IMR-90 (cell line): ENCODE data around the gene GPR183. TPM values are rescaled to one million over a fixed set of nuclear protein-coding genes. Genes with fewer than 3 reads are reported as not detected.

Experiments
- ATAC-seq: fragments of 200-7000 bp; cut with Tn5 transposase; 2 replicates; pipeline ENCODE4 v1.9.1; 2020; ENCODE audit warnings: low read depth, mild to moderate bottlenecking, moderate library complexity
- BruUV-seq: library from RNA; stranded (reverse); fragments of 400-500 nt; replicated peaks from 2 replicates; lab custom pipeline; 2021; lab: Mats Ljungman, UMichigan
- CTCF ChIA-PET: fragments of 300-600 bp; formaldehyde crosslinking; extraction: SDS; loops from one replicate; lab custom pipeline; 2021; ENCODE audit warnings: antibody characterized with exemption; lab: Yijun Ruan, JAX
- POLR2A ChIA-PET: fragments of 300-600 bp; sonication (Branson Sonifier 250); formaldehyde crosslinking; loops from one replicate; lab custom pipeline; 2022; ENCODE audit warnings: antibody characterized with exemption; ENCODE audit not compliant: unreplicated experiment; lab: Charles Lee
- DNase-seq: peaks from one replicate; pipeline ENCODE4 v3.0.0; 2013
- H2AFZ ChIP-seq: replicated peaks from 2 replicates; pipeline ENCODE3; 2013; ENCODE audit warnings: low read length, mild to moderate bottlenecking; ENCODE audit not compliant: poor library complexity
- H2AK5ac ChIP-seq: 2 replicates; pipeline ENCODE4 v1.6.1; 2013; ENCODE audit warnings: low read depth, low read length, inconsistent platforms
- H2AK9ac ChIP-seq: replicated peaks from 2 replicates; pipeline ENCODE3; 2013; ENCODE audit warnings: mild to moderate bottlenecking, low read depth, low read length, moderate library complexity; ENCODE audit not compliant: poor library complexity
- H2BK120ac ChIP-seq: 2 replicates; pipeline ENCODE4 v1.6.1; 2013; ENCODE audit warnings: low read depth, low read length, inconsistent platforms
- H2BK15ac ChIP-seq: 3 replicates; pipeline ENCODE4 v1.6.1; 2013; ENCODE audit warnings: low read depth, low read length, inconsistent platforms
- H2BK20ac ChIP-seq: 2 replicates; pipeline ENCODE4 v1.6.1; 2013; ENCODE audit warnings: low read depth, mild to moderate bottlenecking, inconsistent platforms, low read length, moderate library complexity
- H2BK5ac ChIP-seq: 2 replicates; pipeline ENCODE4 v1.6.1; 2013; ENCODE audit warnings: mild to moderate bottlenecking, low read depth, low read length, inconsistent platforms; ENCODE audit not compliant: poor library complexity, severe bottlenecking
- H3K14ac ChIP-seq: replicated peaks from 2 replicates; pipeline ENCODE4 v1.6.1; 2013; ENCODE audit warnings: low read depth, low read length, inconsistent platforms
- H3K18ac ChIP-seq: 2 replicates; pipeline ENCODE4 v1.6.1; 2013; ENCODE audit warnings: low read depth, low read length, control low read depth
- H3K23ac ChIP-seq: 2 replicates; pipeline ENCODE4 v1.6.1; 2013; ENCODE audit warnings: low read depth, low read length, inconsistent platforms
- H3K27ac ChIP-seq: 2 replicates; pipeline ENCODE4 v1.5.1; 2013; ENCODE audit warnings: mild to moderate bottlenecking, control low read depth, low read length; ENCODE audit not compliant: insufficient read depth
- H3K27me3 ChIP-seq: 2 replicates; pipeline ENCODE4 v1.6.1; 2013; ENCODE audit warnings: low read length; ENCODE audit not compliant: control insufficient read depth, insufficient read depth
- H3K36me3 ChIP-seq: 2 replicates; pipeline ENCODE4 v1.6.1; 2013; ENCODE audit warnings: low read length, mixed read lengths; ENCODE audit not compliant: control insufficient read depth, insufficient read depth
- H3K4ac ChIP-seq: 2 replicates; pipeline ENCODE4 v1.6.1; 2013; ENCODE audit warnings: low read depth, low read length, inconsistent platforms
- H3K4me1 ChIP-seq: 2 replicates; pipeline ENCODE4 v1.6.1; 2013; ENCODE audit warnings: low read length, mixed read lengths; ENCODE audit not compliant: control insufficient read depth, insufficient read depth
- H3K4me2 ChIP-seq: 2 replicates; pipeline ENCODE4 v1.6.1; 2013; ENCODE audit warnings: low read depth, mild to moderate bottlenecking, control low read depth, low read length, moderate library complexity
- H3K4me3 ChIP-seq: 2 replicates; pipeline ENCODE4 v1.5.1; 2013; ENCODE audit warnings: low read depth, mild to moderate bottlenecking, control low read depth, low read length, moderate library complexity; ENCODE audit not compliant: insufficient read depth
- H3K56ac ChIP-seq: 2 replicates; pipeline ENCODE4 v1.6.1; 2013; ENCODE audit warnings: low read length, inconsistent platforms; ENCODE audit not compliant: insufficient read depth; ENCODE audit errors: extremely low read depth
- H3K79me1 ChIP-seq, 2 experiments: 2 replicates each; pipeline ENCODE4 v1.6.1; 2013; ENCODE audit warnings: low read length in 2 of 2, inconsistent platforms in 1 of 2, low read depth in 1 of 2
- H3K9ac ChIP-seq: 2 replicates; pipeline ENCODE4 v1.6.1; 2013; ENCODE audit warnings: low read depth, low read length, control low read depth
- H3K9me1 ChIP-seq: 2 replicates; pipeline ENCODE4 v1.6.1; 2013; ENCODE audit warnings: low read length, inconsistent platforms; ENCODE audit not compliant: insufficient read depth
- H3K9me3 ChIP-seq: 2 replicates; pipeline ENCODE4 v1.6.1; 2013; ENCODE audit warnings: low read length; ENCODE audit not compliant: control insufficient read depth, insufficient read depth
- H4K20me1 ChIP-seq: 2 replicates; pipeline ENCODE4 v1.6.1; 2013; ENCODE audit warnings: low read length, inconsistent platforms; ENCODE audit not compliant: insufficient read depth
- H4K5ac ChIP-seq: 2 replicates; pipeline ENCODE4 v1.6.1; 2013; ENCODE audit warnings: mild to moderate bottlenecking, low read depth, low read length, control low read depth
- H4K8ac ChIP-seq, 2 experiments: 2 replicates each; pipeline ENCODE4 v1.6.1; 2013; ENCODE audit warnings: low read depth in 2 of 2, low read length in 2 of 2, control low read depth in 1 of 2, inconsistent platforms in 1 of 2
- H4K91ac ChIP-seq: 2 replicates; pipeline ENCODE4 v1.6.1; 2013; ENCODE audit warnings: low read depth, low read length, inconsistent platforms; ENCODE audit not compliant: insufficient read depth
- CHD1 ChIP-seq: IDR thresholded peaks from 2 replicates; pipeline ENCODE4 v1.6.1; 2012; ENCODE audit warnings: low read depth, low read length, improper control_type of control experiment
- CTCF ChIP-seq: conservative IDR thresholded peaks from 2 replicates; pipeline ENCODE4 v1.5.1; 2012; ENCODE audit warnings: mild to moderate bottlenecking, low read depth, low read length, improper control_type of control experiment
- ELK1 ChIP-seq: fragments of 150-350 bp; IDR thresholded peaks from 2 replicates; pipeline ENCODE4 v1.6.1; 2016; ENCODE audit warnings: low read depth, mild to moderate bottlenecking, low read length, moderate library complexity, borderline replicate concordance
- FOS ChIP-seq: fragments of 150-350 bp; IDR thresholded peaks from 2 replicates; pipeline ENCODE4 v1.6.1; 2016; ENCODE audit warnings: low read depth, low read length
- MXI1 ChIP-seq: IDR thresholded peaks from 2 replicates; pipeline ENCODE4 v1.6.1; 2012; ENCODE audit warnings: low read depth, mild to moderate bottlenecking, low read length, moderate library complexity, borderline replicate concordance
- POLR2A ChIP-seq: IDR thresholded peaks from 2 replicates; pipeline ENCODE4 v1.6.1; 2012; ENCODE audit warnings: mild to moderate bottlenecking, low read depth, low read length
- RAD21 ChIP-seq: IDR thresholded peaks from 2 replicates; pipeline ENCODE4 v1.6.1; 2012; ENCODE audit warnings: low read length, improper control_type of control experiment
- RCOR1 ChIP-seq: IDR thresholded peaks from 2 replicates; pipeline ENCODE4 v1.6.1; 2012; ENCODE audit warnings: mild to moderate bottlenecking, low read length, improper control_type of control experiment; ENCODE audit not compliant: insufficient replicate concordance
- SMC3 ChIP-seq: fragments of 150-350 bp; IDR thresholded peaks from 2 replicates; pipeline ENCODE4 v1.6.1; 2016; ENCODE audit warnings: low read depth, mild to moderate bottlenecking, antibody characterized with exemption, low read length, moderate library complexity
- WGBS, 2 experiments: methylation state at CpG; one replicate each; pipeline versions ENCODE4 v1.1.5 to v1.1.7; 2013; ENCODE audit warnings: missing lambda C conversion rate in 2 of 2; ENCODE audit not compliant: insufficient read length in 1 of 2; ENCODE audit errors: extremely low coverage in 2 of 2; 5-methylcytosine and 5-hydroxymethylcytosine counted together
- dilution Hi-C: fragments of 300-500 bp; cut with HindIII; formaldehyde crosslinking; loops from one replicate; pipeline ENCODE4 v1.14.3; 2018; ENCODE audit warnings: low sequenced_read_pairs; ENCODE audit not compliant: unreplicated experiment
- in situ Hi-C: fragments of 300-500 bp; cut with MboI; formaldehyde crosslinking; loops from 3 replicates; pipeline ENCODE4 v1.14.3; 2019; ENCODE audit warnings: low sequenced_read_pairs, inconsistent platforms, mixed read lengths
- intact Hi-C: fragments of 100-400 bp; cut with micrococcal nuclease; formaldehyde crosslinking; loops from 2 replicates; pipeline ENCODE4 v1.10.0; 2022
- polyA plus RNA-seq, 3 experiments: library from polyadenylated mRNA; depleted of rRNA; stranded (reverse); fragments of >200 nt; gene quantifications; 2 replicates each; pipeline ENCODE4 v1.2.3, GENCODE V29; 2012; ENCODE audit warnings: low replicate concordance in 1 of 3
- total RNA-seq: library from RNA; depleted of rRNA; stranded (reverse); fragments of >200 nt; gene quantifications from 2 replicates; pipeline ENCODE4 v1.2.3, GENCODE V29; 2012
- TF ChIP-seq, protein P1 (sequence below): fragments of 150-350 bp; IDR thresholded peaks from 2 replicates; pipeline ENCODE4 v1.6.1; 2017; ENCODE audit warnings: mild to moderate bottlenecking, antibody characterized with exemption, low read length, low read depth

The GPR183 gene
- total and polyA plus RNA-seq, 2 of the 4 experiments (the other 2 are of a cell fraction): 0.18 to 0.31 TPM

- dilution Hi-C loops (no loop called here), intact Hi-C loops (no loop called here), in situ Hi-C loops (no loop called here)
- ATAC-seq (no peak), DNase-seq (no peak)
- H2BK120ac ChIP-seq: no peak overlapping the region
- H2AK9ac ChIP-seq: no peak overlapping the region
- H4K91ac ChIP-seq: no peak overlapping the region
- H3K36me3 ChIP-seq: peaks cover 4% of the 10 kb centered on the region
- H3K4me3 ChIP-seq: no peak overlapping the region
- BruUV-seq: no TSS peak
- ChIA-PET POLR2A (no interaction called here), CTCF (no interaction called here)
- H3K18ac ChIP-seq: no peak overlapping the region
- no peaks in the 10 kb centered on the region for H4K20me1 ChIP-seq
- no peak overlapping the region for H4K8ac ChIP-seq
- no peak overlapping the region for H3K4me2 ChIP-seq
- no peaks in the 10 kb centered on the region for H3K9me1 ChIP-seq
- no peak overlapping the region for H3K4ac ChIP-seq
- no peaks in the 10 kb centered on the region for H3K9me3 ChIP-seq
- WGBS, 2 experiments: 80% methylated on average over 8 of the region's 9 CpGs; no CpG with 5 or more reads in 1 of the 2 experiments
- TF ChIP-seq FOS: no peak
- TF ChIP-seq, protein P1, sequence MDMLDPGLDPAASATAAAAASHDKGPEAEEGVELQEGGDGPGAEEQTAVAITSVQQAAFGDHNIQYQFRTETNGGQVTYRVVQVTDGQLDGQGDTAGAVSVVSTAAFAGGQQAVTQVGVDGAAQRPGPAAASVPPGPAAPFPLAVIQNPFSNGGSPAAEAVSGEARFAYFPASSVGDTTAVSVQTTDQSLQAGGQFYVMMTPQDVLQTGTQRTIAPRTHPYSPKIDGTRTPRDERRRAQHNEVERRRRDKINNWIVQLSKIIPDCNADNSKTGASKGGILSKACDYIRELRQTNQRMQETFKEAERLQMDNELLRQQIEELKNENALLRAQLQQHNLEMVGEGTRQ: no peak
- no peak for TF ChIP-seq ELK1
- no peak for TF ChIP-seq CTCF
- TF ChIP-seq CHD1: no peak
- TF ChIP-seq POLR2A: no peak
- TF ChIP-seq SMC3: no peak
- no peak for TF ChIP-seq MXI1
- TF ChIP-seq RCOR1: no peak
- TF ChIP-seq RAD21: no peak
- no peak overlapping the region for H2BK15ac ChIP-seq
- H2BK5ac ChIP-seq: no peak overlapping the region
- H3K9ac ChIP-seq: no peak overlapping the region
- H3K4me1 ChIP-seq: no peaks in the 10 kb centered on the region
- H3K27ac ChIP-seq: no peak overlapping the region
- no peak overlapping the region for H2AFZ ChIP-seq
- no peak overlapping the region for H3K14ac ChIP-seq
- no peak overlapping the region for H4K5ac ChIP-seq
- no peak overlapping the region for H2AK5ac ChIP-seq
- no peak overlapping the region for H3K56ac ChIP-seq
- H2BK20ac ChIP-seq: no peak overlapping the region
- H3K23ac ChIP-seq: no peak overlapping the region
- no peaks in the 10 kb centered on the region for H3K79me1 ChIP-seq
- no peaks in the 10 kb centered on the region for H3K27me3 ChIP-seq
Measured at GRCh38 chr13:99332456-99332855, 25.3 kb upstream of the GPR183 start.
